DND-41 (cell line): ENCODE results near the gene CPA2.

Experiments used
- ATAC-seq: fragments of 200-7000 bp; cut with Tn5 transposase; 3 replicates; pipeline ENCODE4 v1.9.1; 2021; ENCODE audit warnings: low read depth; ENCODE audit not compliant: insufficient read depth
- DNase-seq: peaks from one replicate; pipeline ENCODE4 v3.0.0-alpha.2; 2020
- H2AFZ ChIP-seq: 2 replicates; pipeline ENCODE4 v1.6.0; 2012; ENCODE audit warnings: low read depth, low read length
- H3K27ac ChIP-seq: 2 replicates; pipeline ENCODE4 v1.5.1; 2012; ENCODE audit warnings: low read length, inconsistent platforms
- H3K27me3 ChIP-seq: fragments of 200-600 bp; sonication (generic); 2 replicates; pipeline ENCODE4 v1.6.0; 2012; ENCODE audit warnings: low read length, mild to moderate bottlenecking, inconsistent platforms; ENCODE audit not compliant: insufficient read depth, poor library complexity
- H3K36me3 ChIP-seq: 2 replicates; pipeline ENCODE4 v1.5.1; 2012; ENCODE audit warnings: low read length, inconsistent platforms; ENCODE audit not compliant: insufficient read depth
- H3K4me1 ChIP-seq: 2 replicates; pipeline ENCODE4 v1.5.1; 2012; ENCODE audit warnings: mild to moderate bottlenecking, low read length; ENCODE audit not compliant: insufficient read depth
- H3K4me2 ChIP-seq: 2 replicates; pipeline ENCODE4 v1.6.0; 2012; ENCODE audit warnings: mild to moderate bottlenecking, moderate library complexity, low read length, inconsistent platforms; ENCODE audit not compliant: insufficient read depth
- H3K4me3 ChIP-seq, 2 experiments: fragments of 200-600 bp in 1 of 2; shearing (Covaris generic) in 1 of 2; 2 replicates each; pipeline ENCODE4 v1.5.1; 2012 to 2016; ENCODE audit warnings: inconsistent platforms in 2 of 2, low read length in 2 of 2, mild to moderate bottlenecking in 2 of 2, low read depth in 1 of 2, moderate library complexity in 1 of 2
- H3K79me2 ChIP-seq: 2 replicates; pipeline ENCODE4 v1.6.0; 2012; ENCODE audit warnings: low read length, inconsistent platforms; ENCODE audit not compliant: insufficient read depth
- H3K9ac ChIP-seq: 2 replicates; pipeline ENCODE4 v1.6.0; 2012; ENCODE audit warnings: low read depth, mild to moderate bottlenecking, inconsistent platforms, low read length, moderate library complexity
- H3K9me3 ChIP-seq: 2 replicates; pipeline ENCODE4 v1.5.1; 2012; ENCODE audit warnings: low read length, moderate library complexity, mild to moderate bottlenecking, inconsistent platforms; ENCODE audit not compliant: insufficient read depth, severe bottlenecking
- H4K20me1 ChIP-seq: 2 replicates; pipeline ENCODE4 v1.6.0; 2012; ENCODE audit warnings: low read length; ENCODE audit not compliant: insufficient read depth
- EZH2 ChIP-seq: IDR thresholded peaks from 3 replicates; pipeline ENCODE4 v1.6.1; 2012; ENCODE audit warnings: borderline replicate concordance, low read depth, mild to moderate bottlenecking, moderate library complexity, low read length, inconsistent platforms; ENCODE audit not compliant: severe bottlenecking
- TF ChIP-seq, protein P1 (sequence below): IDR thresholded peaks from 2 replicates; pipeline ENCODE4 v1.5.1; 2012; ENCODE audit warnings: borderline replicate concordance, low read length, moderate library complexity, mild to moderate bottlenecking; ENCODE audit not compliant: poor library complexity, severe bottlenecking; ENCODE audit errors: extremely low read depth

CPA2 gene

DNA sequence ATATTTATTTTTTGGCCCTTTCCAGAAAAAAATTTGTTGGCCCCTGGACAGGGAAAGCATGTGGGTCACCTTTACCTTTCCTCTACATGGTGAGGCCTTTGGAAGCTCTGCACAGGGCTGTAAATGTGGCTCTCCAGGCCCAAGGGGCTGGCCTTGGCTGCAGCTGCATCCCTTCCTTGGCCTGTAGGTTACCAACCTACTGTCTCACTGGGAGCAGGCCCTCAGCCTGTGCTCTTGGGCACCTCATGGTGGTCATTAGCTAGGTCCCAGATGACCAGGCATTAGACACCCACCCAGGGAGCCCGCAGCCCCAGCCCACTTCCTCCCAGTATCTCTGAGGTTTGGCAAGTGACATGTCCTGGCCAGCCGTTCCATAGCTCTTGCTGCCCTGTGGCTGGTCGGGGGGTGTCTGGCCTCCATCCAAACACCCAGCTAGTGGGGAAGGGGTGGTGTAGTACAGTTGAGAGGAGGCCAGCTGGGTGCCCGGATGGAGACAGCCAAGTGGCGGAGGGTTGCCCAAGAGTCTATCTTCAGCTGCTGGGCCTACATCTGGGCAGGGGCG, 70.8 kb downstream of the CPA2 start:
- H3K9ac ChIP-seq = no peak overlapping the region
- no peak for ATAC-seq

DNA sequence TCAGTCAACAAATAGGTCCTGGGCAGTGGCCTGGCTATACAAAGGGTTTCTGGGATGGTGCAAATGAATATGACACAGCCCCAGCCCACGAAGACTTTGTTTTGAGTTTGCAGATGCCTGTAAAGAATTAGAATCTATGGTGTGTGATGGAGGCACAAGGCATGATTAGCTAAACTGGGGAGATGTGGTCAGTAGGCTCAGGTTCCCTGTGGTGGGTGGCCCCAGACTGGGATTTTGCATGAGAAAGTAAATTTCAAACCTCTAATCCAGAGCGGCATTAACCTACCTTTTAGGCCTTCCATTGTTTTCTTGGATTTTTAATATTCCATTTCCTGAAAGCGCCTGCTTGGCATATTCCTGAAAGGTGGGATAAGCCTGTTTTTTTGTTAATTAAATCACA, 71.6 kb downstream of the CPA2 start:
- Histone ChIP-seq H3K4me1 (no peaks in the 10 kb centered on the region), H3K9ac (no peak overlapping the region), H4K20me1 (no peaks in the 10 kb centered on the region), H3K79me2 (no peaks in the 10 kb centered on the region), H3K27ac (no peak overlapping the region), H3K36me3 (no peaks in the 10 kb centered on the region), H3K4me2 (no peak overlapping the region), H3K9me3 (no peaks in the 10 kb centered on the region), H3K27me3 (no peaks in the 10 kb centered on the region), H2AFZ (no peak overlapping the region), H3K4me3 (no peak overlapping the region)
- ATAC-seq (no peak), DNase-seq (no peak)
- TF ChIP-seq, protein P1, sequence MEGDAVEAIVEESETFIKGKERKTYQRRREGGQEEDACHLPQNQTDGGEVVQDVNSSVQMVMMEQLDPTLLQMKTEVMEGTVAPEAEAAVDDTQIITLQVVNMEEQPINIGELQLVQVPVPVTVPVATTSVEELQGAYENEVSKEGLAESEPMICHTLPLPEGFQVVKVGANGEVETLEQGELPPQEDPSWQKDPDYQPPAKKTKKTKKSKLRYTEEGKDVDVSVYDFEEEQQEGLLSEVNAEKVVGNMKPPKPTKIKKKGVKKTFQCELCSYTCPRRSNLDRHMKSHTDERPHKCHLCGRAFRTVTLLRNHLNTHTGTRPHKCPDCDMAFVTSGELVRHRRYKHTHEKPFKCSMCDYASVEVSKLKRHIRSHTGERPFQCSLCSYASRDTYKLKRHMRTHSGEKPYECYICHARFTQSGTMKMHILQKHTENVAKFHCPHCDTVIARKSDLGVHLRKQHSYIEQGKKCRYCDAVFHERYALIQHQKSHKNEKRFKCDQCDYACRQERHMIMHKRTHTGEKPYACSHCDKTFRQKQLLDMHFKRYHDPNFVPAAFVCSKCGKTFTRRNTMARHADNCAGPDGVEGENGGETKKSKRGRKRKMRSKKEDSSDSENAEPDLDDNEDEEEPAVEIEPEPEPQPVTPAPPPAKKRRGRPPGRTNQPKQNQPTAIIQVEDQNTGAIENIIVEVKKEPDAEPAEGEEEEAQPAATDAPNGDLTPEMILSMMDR = no peak
- TF ChIP-seq EZH2 = no peak

More for the DNA sequence above, 70.8 kb downstream of the CPA2 start:
- no peak for DNase-seq
- TF ChIP-seq EZH2 = no peak
- TF ChIP-seq, protein P1 = no peak
- Histone ChIP-seq H2AFZ (no peak overlapping the region), H3K27me3 (no peaks in the 10 kb centered on the region), H3K4me3 (no peak overlapping the region), H4K20me1 (no peaks in the 10 kb centered on the region), H3K79me2 (no peaks in the 10 kb centered on the region), H3K9me3 (no peaks in the 10 kb centered on the region), H3K27ac (no peak overlapping the region), H3K4me1 (no peaks in the 10 kb centered on the region), H3K4me2 (no peak overlapping the region), H3K36me3 (no peaks in the 10 kb centered on the region)
